ENCODE data around the gene MTMR1.

Gene MTMR1

DNA sequence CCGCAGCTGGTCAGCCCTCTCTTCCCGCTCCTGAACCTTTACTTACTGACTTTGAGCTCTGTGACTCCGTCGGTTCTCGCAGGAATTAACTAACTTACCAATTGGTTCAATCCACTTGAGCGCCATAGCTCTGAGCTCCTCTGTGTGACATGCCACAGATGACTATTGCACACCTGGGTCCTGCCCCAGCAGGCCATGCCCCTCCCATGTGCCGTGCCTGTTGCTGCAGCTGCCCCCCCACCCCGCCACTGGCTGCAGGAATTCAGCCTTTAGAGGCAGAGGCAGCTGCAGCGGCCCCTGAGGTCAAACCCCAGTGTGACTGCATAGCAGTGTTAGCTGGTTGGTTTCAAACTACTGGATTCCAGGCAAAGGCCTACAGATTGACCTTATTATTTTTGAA, 70.6 kb downstream of the MTMR1 start:
- no peak for DNase-seq

DNA sequence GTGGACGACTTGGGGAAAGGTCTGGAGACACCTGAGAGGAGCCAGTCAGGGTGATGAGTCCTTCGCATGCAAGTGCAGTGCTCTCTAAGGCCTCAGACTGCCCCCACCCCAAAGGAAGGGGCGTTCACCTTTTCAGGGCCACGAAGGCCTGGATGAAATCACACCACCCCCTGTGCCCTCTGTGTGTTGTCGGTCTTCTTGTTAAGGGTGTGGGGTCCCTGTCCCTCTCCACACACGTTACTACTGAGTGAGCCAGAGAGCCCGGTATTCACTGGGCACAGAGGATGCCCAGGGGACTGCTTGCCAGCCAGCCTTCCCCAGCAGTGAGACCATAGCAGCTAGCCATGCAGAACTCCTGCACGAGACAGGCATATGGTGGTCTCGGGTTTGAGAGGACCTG, 72.0 kb downstream of the MTMR1 start:
- no peak for DNase-seq

DNA sequence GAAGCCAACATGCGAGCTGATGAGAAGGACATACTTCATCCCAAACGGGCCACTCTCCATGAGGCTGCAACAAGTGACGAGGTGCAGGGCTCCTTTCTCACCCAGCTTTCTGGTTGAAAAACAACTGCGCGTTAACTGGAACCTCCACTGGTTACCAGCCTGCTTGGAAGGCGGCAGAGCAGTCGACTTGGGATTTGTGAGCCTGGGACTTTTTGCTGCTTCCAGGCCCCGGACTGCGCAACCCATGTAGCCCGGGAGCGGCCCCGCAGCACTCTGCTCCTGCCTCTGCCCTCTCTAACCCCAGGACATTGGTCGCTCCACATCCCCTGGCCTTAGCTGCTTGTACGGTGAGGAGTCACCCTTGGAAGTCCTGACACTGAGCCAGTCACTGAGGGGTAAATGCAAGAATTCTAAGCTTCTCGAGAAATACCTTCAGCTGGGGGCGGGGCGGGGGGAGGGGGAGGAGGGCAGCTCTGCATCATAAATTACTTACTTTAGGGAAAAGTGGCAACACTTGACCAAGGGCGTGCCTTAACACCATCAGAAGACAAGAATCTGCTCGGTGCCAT, 72.7 kb downstream of the MTMR1 start:
- DNase-seq, result no peak

DNA sequence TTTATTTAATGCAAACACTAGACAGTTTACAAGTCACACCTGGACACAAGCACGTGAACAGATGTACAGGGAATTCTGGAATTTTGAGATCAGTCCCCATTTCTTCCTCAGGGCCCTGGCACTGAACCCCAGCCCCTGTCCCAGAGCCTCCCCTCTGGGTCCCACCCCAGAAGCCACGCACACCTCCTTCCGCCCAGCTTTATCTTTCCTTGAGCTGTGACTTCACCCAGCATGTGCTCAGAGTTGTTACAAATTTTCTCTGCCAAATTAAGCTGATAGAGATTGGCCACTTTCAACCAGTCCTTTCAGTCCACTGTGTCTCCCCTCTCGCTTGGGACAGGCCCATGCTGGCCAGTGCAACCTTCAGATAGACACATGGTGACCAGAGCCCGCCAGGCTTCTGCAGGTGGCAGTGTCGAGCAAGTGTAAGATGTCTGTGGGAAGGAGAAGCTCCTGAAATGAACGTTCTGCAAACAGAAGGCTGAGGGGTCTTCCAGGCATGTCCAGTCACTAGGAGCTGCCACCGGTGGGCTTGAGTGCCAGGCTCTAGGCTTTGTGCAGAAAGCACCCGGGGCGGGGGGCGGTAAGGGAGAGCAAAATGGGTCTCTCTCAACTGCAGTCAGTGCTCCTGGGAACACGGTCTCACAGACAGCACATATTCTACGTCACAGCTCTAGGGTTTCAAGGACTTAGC, 73.3 kb downstream of the MTMR1 start:
- no peak for DNase-seq

DNA sequence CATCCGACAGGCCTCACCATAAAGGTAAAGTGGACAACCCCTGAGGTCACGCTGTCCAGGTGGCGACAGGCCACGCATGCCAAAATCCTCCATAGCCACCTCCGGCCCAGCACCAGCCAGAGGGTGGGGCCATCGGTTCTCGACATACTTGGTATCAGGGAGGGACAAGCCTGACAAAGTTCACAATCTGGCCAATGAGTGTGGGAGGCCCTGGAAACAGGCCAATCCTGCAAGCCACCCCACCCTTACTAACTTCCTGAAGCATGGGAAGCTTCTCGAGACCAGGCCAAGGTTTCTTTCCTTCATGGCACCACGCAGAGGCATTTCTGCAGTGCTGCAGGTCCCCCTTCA, 73.8 kb downstream of the MTMR1 start:
- DNase-seq, result no peak

DNA sequence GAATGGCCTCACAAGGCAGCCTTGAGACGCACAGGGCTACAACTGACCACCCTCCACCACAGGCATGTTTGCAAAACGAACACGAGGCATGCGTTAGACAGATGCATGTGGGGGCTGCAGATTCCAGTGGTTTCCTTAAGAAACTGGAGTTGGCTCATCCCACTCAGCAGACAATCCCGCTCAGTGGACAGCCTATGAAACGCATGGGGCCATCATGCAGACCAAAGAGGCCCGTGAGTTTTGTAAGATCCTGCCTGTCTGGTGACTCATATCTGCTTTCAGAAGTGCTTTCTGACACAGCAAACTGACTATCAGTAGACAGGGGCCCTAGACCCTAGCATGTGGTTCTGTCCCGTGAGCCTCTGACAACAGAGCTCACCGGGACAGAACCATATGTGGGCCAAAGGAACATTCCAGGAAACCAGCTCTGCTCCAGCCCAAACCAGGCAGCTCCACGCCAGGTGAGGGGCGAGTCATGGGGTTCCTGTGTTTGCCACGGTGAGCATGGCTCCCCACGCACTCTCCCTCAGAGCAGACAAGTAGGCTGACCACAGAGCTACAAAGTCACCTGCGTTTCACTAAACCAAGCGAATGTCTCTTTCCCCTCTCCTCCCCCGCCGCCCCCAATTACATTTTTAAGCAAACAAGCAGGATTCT, 74.4 kb downstream of the MTMR1 start:
- DNase-seq, result no peak

DNA sequence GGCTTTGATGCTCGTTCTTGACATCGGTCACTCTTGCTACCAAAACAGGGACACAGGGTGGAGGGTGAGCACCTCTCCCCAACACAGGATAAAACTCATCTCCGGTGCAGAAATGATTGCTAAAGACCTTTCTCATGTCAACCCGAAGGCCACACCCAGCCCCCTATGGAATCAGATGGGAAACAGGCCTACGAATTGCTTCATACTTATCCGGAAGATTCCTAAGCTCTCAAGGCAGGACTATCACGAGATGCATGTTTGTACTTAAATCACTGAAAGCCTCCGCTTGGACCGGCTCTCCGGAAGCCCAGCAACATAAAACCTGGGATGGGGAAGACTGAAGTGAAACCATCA, 74.9 kb downstream of the MTMR1 start:
- DNase-seq, result no peak

DNA sequence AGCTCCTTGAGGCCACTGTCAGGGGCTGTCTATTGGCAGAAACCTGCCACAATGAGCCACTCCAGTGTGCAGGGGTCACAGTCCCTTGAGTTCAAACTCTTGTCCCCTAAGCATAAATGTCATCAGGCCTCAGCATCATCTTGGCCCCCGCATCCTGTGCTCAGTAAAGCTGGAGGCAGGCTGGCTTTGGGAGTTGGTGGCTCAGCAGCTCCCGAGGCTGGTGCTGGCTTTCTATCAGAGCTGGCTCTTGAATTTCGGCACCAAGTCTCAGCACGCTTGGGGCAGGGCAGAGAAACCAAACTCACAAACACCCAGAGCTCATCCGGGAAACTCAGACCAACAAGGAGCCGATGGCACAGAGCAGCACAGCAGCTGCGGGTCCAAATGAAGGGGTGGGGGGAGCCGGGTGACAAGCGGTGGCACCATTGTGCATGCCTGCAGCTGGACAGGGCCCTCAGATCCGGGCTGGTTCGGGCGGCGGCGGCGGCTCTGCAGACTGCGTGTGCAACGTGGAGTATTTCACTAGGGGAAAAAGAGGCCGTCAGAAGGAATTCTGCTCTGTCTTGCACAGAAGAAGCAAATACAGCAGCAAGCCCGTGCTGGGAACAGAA, 75.5 kb downstream of the MTMR1 start:
- DNase-seq, result no peak

DNA sequence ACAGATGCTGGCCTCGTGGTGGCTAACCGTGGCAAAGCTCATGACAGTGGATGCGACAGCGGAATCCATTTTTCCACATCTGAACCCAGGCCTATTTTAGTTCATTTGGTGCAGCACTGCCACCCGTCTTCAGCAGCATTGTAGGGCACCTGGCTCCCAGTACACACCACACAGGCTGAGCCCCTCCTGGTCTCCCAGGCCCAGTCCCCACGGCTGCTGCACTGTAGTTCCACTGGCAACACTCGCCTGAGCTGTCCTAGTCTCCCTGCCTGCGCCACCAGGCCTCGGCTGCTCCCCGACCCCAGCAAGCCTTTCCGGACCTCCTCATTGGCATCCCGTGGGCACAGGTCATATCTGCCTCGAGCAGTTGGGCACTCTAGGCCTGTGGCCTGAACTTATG, 76.2 kb downstream of the MTMR1 start:
- no peak for DNase-seq

DNA sequence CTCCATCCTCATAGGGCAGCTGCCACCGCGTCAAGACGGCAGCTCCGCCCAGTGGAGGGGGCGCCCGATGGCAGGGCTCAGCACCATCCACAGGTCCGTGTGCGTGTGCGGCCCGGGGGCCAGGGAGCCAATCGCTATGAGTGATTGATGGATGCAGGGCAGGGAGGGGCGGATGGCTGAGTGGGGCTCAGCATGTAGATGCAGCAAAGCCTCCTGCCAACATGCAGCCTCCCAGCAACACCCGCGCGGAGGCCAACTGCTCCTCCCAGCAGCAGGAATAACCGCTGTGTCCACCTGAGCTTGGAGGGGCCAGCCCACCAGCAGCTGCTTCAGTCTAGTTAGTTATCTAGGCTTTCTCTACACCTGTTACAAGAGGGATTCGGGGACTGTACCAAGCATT, 77.4 kb downstream of the MTMR1 start:
- DNase-seq, result no peak

DNA sequence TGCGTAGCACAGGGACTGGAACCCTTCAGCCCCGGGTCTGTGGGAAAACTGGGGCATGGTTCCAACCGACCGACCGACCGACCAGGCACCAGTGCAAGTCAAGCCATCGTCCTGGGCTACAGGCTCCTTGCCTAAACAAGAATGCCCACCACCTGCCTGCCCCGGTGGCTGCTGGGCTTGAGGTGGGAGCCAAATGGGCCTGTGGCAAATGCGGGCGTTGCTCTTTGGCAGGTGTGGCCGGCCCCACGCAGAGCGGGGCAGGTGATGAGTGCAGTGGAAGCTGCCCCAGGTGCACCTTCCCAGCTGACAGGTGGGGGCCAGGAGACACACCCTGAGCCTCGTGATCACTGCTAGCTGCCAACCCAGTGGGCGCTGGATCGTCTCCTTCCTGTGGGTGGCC, 77.9 kb downstream of the MTMR1 start:
- DNase-seq, result no peak

DNA sequence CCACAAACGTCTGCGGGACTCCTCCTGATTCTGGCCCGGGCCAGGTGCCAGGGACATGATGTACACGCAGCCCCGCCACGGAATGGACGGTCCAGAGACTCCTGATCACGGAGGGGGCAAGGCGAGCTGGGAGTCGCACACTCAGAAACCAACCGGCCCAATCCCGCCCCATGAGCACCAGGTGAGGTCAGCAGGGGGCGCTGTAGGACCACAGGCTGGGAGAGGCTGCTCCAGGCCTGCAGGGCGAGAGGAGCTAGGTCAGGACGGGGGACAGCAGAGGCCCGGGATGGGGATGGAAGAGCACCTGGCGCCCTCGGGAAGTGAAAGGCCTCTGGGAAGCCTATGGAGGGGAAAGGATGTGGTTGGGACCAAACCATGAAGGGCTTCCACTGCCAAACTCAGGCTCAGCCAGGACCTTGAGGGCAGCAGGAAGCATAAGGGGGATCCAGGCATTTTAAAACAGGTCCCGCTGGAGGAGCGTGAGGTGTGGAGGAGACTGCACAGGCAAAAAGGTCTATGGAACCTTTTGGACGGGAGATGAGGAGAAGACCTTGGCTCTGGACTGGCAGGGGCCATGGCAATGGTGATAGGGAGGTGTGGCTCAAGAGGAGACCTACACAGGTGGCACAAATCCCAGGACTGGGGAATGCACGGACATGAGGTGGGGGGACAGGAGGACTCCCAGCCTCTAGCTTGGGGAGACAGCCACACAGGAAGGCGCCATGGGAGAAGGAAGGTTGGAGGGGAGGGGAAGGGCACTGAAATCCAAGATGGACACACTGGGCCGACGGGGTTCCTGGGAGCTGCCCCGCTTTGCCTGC, 79.2 kb downstream of the MTMR1 start:
- DNase-seq, result peak; percentile 27

DNA sequence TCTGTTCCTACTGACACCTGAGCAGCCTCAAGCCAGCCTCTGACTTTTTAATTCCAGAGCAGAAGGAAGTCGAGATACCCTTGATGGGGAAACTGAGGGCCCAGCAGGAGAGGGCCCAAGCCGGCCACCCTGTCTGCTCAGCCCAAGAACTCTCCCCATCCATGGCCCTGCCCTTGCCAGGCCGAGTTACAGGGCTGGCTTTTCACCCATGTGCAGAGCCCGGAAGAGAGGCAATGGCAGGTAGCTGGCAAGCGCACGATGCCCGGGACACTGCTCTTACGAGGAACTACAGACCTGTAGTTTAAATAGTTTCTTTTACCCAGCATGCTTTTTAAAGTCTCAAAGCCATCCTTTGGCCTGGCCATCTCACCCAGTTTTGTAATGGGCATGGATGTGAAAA, 79.9 kb downstream of the MTMR1 start:
- DNase-seq, result no peak

DNA sequence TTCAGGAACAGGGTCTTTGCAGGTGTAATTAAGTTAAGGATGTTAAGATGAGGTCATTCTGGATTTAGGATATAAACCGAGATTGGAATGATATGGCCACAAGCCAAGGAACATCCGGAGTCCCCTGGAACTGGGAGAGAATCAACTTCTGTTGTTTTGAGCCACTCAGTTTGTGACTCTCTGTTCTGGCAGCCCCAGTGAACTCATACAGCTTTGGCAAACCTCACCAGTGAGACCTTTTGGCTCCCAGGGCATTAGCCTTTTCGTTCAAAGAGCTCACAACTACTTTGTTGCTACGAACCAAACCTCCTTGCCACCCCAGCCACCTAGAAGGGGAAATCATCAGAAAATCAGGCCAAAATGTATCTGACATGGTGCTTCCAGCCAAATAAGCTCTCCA, 80.4 kb downstream of the MTMR1 start:
- DNase-seq, result no peak

DNA sequence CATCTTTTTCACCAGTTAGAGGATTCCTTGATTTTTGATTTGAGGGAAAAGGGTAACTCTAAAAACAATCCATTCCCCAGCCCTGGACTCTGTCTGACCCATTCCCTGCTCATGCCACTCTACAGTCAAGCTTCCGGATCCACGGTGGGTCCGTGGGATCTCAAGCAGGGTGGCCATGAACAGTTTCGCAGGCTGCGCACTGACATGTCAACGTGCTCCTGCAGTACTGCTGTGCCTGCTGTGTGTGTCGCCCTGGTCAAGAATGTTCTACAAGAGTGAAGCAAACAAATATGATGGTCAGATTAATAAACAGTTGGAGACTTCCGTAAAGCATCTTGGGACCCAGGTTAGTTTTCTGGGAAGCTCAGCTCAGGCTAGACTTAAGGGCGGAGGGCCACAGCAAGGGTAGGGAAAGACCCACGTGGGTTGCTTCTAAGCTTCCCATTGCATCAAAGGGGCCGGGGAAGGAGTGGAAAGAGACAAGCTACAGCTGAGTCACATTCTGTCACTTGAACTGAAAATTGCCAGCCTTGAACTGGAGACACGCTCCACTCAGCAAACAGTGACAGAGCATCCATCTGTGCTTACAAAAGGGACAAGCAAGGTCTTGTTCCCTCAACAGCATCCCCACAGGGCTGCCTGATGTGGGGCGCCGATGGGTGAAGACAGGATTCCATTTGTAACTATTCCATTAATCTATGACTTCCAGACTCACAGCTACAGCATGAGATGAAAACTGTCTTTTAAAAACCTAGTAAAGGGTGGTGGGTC, 81.8 kb downstream of the MTMR1 start:
- DNase-seq, result no peak

DNA sequence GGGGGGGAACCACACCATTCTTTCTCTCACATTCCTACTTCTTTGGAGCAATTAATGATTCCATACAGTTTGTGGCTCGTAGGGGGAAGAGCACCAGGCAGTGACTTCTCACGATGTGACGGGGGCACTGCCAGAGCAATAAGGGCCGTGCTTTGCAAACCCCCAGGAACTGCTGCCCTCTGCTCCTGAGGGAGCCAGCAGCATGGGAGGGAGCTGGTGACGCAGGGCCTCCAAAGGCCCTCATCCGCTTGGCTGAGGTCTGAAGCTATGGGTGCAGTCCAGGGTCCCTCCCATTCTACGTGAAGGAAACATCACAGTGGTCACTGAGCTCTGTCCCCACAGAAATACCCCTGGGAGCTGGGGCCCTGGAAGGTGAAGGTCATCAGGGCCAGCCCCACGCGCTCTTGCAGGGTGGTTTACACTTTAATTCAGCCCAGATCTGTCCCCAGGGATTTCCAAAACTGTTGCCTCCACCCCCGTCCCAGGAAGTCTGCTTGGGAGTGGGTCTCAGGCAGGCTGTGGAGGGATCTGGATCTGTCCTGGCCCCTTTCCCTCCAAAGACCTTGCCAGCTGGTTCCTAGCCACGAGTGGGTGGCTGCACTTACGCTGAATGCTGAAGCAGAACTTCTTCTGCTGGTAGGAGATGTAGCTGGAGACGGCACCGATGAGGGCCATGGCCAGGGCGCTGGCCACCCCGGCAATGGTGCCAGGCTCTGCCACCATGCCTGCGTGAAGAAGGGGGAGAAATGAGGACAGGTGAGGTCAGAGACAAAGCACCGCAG, 82.6 kb downstream of the MTMR1 start:
- no peak for DNase-seq

DNA sequence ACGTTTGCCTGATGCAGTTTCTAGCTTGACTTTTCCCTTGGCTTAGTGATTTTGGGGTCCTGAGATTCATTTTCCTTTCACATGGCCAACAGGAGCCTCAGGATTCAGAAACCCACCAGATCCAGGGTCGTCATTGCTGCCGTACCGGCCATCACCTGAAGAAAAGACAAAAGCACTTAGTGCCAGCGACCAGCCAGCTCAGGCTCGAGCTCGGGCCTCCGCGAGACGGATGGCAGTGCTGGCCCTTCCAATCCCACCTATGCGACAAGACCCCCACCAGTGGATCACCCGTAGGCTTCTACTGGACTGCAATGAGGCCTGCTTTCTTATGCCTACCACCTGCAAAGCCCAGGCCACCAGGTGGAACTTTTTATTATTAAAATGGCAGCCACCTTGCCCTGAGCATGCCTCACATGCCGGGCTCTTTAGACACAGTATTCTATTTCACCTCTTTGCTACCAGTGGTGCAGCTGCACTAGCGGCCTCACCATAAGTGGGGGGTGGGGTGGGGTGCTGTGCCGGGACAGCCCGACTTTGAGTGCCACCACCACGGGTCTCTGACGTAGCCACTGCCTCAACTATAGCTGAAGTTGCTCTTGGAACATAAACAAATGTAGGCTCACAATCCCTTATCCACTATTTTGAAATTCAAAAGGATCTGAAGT, 84.3 kb downstream of the MTMR1 start:
- DNase-seq, result no peak

DNA sequence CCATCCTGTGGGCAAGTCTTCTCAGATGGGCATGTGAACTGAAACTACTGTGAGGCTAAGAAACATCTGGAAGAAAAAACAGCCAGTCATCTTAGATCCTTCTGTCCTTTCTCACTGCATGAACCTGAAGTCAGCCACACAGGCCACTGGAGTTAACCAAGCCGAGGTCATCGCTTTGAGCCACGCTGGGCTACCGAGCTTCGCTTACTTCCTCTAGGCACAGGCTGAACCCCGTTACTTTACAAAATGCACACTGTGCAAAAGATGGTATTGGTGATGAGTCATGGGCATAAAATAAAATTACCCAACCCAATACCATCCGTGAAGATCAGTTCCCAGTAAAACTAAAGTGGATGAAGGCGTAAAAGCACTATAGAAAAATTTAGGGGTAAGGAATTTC, 86.2 kb downstream of the MTMR1 start:
- no peak for DNase-seq

DNA sequence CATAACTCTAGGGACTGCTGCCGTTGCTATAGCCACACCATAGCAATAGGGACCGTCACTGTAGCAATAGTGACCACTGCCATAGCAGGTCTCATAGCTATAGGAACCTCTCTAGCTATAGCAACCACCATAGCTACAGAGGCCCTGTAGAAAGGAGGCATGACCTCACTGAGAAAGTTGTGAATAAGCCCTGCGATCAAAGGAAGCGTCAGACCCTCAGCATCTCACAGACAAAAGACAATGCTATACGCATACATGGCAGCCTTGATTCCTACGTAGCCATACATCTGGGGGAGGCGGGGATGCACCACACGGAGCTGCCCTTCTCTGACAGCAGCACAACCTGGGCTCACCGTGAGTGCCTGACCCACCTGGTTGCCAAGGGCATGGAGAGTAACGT, 88.5 kb downstream of the MTMR1 start:
- no peak for DNase-seq

DNA sequence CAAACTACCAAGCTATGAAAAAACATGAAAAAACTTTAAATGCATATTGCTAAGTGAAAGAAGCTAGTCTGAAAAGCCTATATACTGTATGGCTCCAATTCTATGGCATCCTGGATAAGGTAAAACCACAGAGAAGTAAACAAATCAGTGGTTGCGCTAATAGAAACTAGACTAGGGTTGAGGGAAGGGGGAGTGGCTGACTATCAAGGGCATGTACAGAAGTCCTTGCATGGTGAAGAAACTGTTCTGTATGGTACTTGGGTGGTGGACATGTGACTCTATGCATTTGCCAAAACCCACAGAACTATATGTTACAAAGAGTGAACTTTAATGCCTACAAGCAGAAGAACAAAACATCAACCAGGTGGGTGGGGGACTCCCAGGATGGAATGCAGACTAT, 96.8 kb downstream of the MTMR1 start:
- DNase-seq, result no peak

DNA sequence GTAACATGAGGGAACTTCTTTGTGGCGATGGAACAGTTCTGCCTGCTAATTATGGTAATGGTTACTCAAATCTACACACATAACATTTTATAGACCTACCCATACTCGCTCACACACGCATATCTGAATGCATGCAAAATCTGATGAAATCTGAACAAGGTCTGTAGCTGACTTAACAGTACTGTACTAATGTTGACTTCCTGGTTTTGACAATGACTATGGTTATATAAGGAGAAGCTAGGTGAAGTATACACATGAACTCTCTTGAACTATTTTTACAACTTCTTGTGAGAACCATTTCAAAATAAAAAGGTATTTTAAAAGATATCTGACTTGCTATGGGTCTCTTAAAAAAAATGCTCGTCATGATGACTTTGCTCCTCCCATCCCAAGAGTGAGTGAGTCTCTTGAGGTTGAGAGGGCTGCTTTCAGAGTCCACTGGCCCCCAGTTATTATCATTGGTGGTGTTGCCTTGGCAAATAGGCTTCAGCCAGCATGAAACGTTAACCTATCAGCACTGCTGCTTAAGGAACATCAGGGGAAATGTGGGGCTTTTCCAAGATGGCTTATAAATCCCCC, 99.8 kb downstream of the MTMR1 start:
- DNase-seq, result no peak

Data from T1000 (cell line).